Colonic mucosa (tissue), 4 donors: ENCODE measurements around the gene AGFG1. TPM values are rescaled to one million over a fixed set of nuclear protein-coding genes. Genes with fewer than 3 reads are reported as not detected.

ENCODE experiments used
- DNase-seq: peaks from one replicate; pipeline ENCODE4 v3.0.0-alpha.2; 2020
- H3K27ac ChIP-seq: fragments of 200-600 bp; one replicate; pipeline ENCODE4 v1.8.0; 2021
- H3K27me3 ChIP-seq: fragments of 200-600 bp; one replicate; pipeline ENCODE4 v1.8.0; 2021
- H3K36me3 ChIP-seq: fragments of 200-600 bp; one replicate; pipeline ENCODE4 v1.8.0; 2021
- H3K4me1 ChIP-seq: fragments of 200-600 bp; one replicate; pipeline ENCODE4 v1.8.0; 2021; ENCODE audit warnings: mild to moderate bottlenecking
- H3K4me3 ChIP-seq: fragments of 200-600 bp; one replicate; pipeline ENCODE4 v1.8.0; 2021
- H3K9ac ChIP-seq, 2 donors: one replicate each; pipeline ENCODE4 v1.7.0; 2013; ENCODE audit warnings: control low read depth in 2 of 2, low read depth in 2 of 2, low read length in 2 of 2
- H3K9me3 ChIP-seq: fragments of 200-600 bp; one replicate; pipeline ENCODE4 v1.8.0; 2021
- intact Hi-C: fragments of 100-400 bp; cut with DNase I; formaldehyde crosslinking; loops from one replicate; pipeline ENCODE4 v1.14.1; 2022
- total RNA-seq, 2 donors: library from RNA; stranded (reverse); fragmentation: NEBNext Ultra II Directional in 1 of 2; extraction: Animal tissue kit (Norgen Biotek cat#: 25700) in 1 of 2; gene quantifications; one replicate each; pipeline ENCODE4 v1.2.1, GENCODE V29; 2021
- TF ChIP-seq, protein P1 (sequence below): fragments of 200-600 bp; IDR thresholded peaks from one replicate; pipeline ENCODE4 v1.8.0; 2022; ENCODE audit warnings: antibody characterized with exemption, mild to moderate bottlenecking
- donor health status: healthy.
- donor health status: DM: no; HTN: no; CAD: no.
- donor health status: DM: no; HTN: no; CAD: no.

AGFG1 gene
- total RNA-seq, 2 donors from 2014 or later: 83.3 to 101 TPM

DNA sequence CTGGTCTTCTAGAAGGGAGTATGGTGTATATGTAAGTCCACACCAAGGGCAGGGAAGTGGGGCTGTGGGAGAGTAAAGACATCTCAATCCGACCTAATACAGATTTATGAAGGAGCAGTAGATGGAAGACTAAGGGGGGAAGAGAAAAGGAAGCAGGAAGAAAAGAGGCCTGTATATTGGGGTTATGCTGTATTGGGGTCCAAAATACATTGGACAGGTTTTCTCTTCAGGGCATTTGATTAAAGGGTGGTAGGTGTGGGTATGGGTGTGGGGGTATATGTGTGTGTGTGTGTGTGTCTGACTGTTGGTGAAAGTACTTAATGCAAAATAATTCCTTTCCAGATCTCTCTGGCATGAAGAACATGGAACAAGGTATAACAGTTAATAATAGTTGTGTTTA is 93.1 kb downstream of the AGFG1 start:
- Histone ChIP-seq H3K9me3 (no peaks in the 10 kb centered on the region), H3K9ac (no peak overlapping the region), H3K27me3 (no peaks in the 10 kb centered on the region), H3K36me3 (no peaks in the 10 kb centered on the region), H3K4me3 (no peak overlapping the region), H3K27ac (no peak overlapping the region), H3K4me1 (no peaks in the 10 kb centered on the region)
- TF ChIP-seq, protein P1, sequence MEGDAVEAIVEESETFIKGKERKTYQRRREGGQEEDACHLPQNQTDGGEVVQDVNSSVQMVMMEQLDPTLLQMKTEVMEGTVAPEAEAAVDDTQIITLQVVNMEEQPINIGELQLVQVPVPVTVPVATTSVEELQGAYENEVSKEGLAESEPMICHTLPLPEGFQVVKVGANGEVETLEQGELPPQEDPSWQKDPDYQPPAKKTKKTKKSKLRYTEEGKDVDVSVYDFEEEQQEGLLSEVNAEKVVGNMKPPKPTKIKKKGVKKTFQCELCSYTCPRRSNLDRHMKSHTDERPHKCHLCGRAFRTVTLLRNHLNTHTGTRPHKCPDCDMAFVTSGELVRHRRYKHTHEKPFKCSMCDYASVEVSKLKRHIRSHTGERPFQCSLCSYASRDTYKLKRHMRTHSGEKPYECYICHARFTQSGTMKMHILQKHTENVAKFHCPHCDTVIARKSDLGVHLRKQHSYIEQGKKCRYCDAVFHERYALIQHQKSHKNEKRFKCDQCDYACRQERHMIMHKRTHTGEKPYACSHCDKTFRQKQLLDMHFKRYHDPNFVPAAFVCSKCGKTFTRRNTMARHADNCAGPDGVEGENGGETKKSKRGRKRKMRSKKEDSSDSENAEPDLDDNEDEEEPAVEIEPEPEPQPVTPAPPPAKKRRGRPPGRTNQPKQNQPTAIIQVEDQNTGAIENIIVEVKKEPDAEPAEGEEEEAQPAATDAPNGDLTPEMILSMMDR: no peak
- intact Hi-C loops: no loop called here
- DNase-seq: no peak

- Histone ChIP-seq H3K27me3 (no peaks in the 10 kb centered on the region), H3K36me3 (no peaks in the 10 kb centered on the region), H3K4me1 (no peaks in the 10 kb centered on the region), H3K4me3 (no peak overlapping the region), H3K9me3 (no peaks in the 10 kb centered on the region), H3K9ac (no peak overlapping the region), H3K27ac (no peak overlapping the region)
- no peak for DNase-seq
- TF ChIP-seq, protein P1: no peak
- intact Hi-C loops: no loop called here
These were observed 94.1 kb downstream of the AGFG1 start for GRCh38 chr2:227566012-227566411.

- Histone ChIP-seq H3K4me3 (no peak overlapping the region), H3K27ac (no peak overlapping the region), H3K36me3 (no peaks in the 10 kb centered on the region), H3K9me3 (no peaks in the 10 kb centered on the region), H3K27me3 (no peaks in the 10 kb centered on the region), H3K9ac (no peak overlapping the region), H3K4me1 (no peaks in the 10 kb centered on the region)
- TF ChIP-seq, protein P1: no peak
- DNase-seq: no peak
- intact Hi-C loops: no loop called here
These were observed 96.9 kb downstream of the AGFG1 start for GRCh38 chr2:227568852-227569169.

- no peak for DNase-seq
- H3K27ac ChIP-seq: no peak overlapping the region
- no peak overlapping the region for H3K9ac ChIP-seq
- no peaks in the 10 kb centered on the region for H3K27me3 ChIP-seq
- intact Hi-C loops: no loop called here
- no peak overlapping the region for H3K4me3 ChIP-seq
- no peaks in the 10 kb centered on the region for H3K4me1 ChIP-seq
- H3K9me3 ChIP-seq: no peaks in the 10 kb centered on the region
- TF ChIP-seq, protein P1: no peak
- no peaks in the 10 kb centered on the region for H3K36me3 ChIP-seq
These were observed 98.7 kb downstream of the AGFG1 start for GRCh38 chr2:227570615-227571014.

- H3K4me3 ChIP-seq: no peak overlapping the region
- TF ChIP-seq, protein P1: no peak
- intact Hi-C loops: no loop called here
- no peak overlapping the region for H3K9ac ChIP-seq
- no peak for DNase-seq
- no peaks in the 10 kb centered on the region for H3K27me3 ChIP-seq
- H3K4me1 ChIP-seq: no peaks in the 10 kb centered on the region
- H3K36me3 ChIP-seq: no peaks in the 10 kb centered on the region
- H3K27ac ChIP-seq: no peak overlapping the region
- no peaks in the 10 kb centered on the region for H3K9me3 ChIP-seq
These were observed 104.2 kb downstream of the AGFG1 start for GRCh38 chr2:227576110-227576509.

DNA sequence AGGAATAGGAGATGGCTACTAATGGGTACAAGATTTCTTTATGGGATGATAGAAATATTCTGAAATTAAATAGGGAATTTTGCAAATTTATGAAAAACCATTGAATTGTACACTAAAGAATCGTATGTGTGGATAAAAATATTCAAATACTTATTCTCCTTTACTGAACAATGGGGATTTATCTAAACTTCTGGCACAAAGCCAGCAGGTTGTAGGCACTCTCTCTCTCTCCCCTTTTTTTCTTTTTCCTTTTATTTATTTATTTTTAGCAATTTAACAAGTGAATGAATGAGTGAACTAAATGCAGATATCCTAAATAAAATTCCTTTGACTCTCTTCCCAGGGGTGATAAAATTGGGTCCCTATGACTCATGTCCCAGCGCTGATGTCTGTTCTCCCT is 104.9 kb downstream of the AGFG1 start:
- no peak for DNase-seq
- H3K36me3 ChIP-seq: no peaks in the 10 kb centered on the region
- H3K9me3 ChIP-seq: no peaks in the 10 kb centered on the region
- intact Hi-C loops: no loop called here
- H3K27ac ChIP-seq: no peak overlapping the region
- no peak overlapping the region for H3K9ac ChIP-seq
- no peaks in the 10 kb centered on the region for H3K4me1 ChIP-seq
- TF ChIP-seq, protein P1: no peak
- no peaks in the 10 kb centered on the region for H3K27me3 ChIP-seq
- no peak overlapping the region for H3K4me3 ChIP-seq
